ENCODE data around the gene MAPK6.

DNA sequence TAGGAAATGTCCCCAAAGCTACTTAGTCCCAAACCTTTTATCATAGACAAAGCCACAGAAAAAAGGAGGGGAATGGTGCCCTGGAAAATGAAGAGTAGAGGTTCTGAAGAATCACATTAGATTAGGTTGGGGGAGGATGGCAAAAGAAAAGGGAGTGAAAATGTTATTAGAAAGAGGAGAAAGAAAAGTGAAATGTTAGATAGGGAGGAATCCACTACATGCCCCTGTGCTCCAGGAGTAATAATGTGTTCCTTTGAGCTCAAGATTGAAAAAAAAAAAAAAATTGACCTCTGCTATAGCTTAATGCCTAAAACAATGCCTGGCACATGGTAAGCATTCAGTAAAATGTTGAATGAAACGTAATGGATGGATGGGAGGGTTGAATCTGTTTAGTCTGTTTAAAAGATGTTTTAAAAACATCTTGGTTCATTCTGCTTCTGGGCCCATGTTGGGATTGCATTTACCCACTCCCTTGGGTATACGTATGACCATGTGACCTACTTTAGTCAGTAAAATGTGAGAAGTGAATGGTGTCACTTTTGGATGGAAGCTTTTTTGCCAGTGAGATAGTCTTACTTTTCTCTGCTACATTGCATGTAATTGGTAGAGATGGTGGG, 19.0 kb downstream of the MAPK6 start:
- TF ChIP-seq EZH2phosphoT487 (IDR thresholded peaks at IDR 0.05) (no peak), CTCF (IDR thresholded peaks at IDR 0.05) (no peak)
